Muscle of arm (tissue), 12 donors: Measurements from ENCODE around the gene CNNM2. TPM values are rescaled to one million over a fixed set of nuclear protein-coding genes. Genes with fewer than 3 reads are reported as not detected.
A peak's percentile ranks its signal among the peaks of the same experiment; 100 is the strongest.
"Not testable (repeated sequence)": the region's sequence is repeated elsewhere in the genome, so short reads cannot be mapped to it uniquely, and the experiment has no call there.

Source experiments
- DNase-seq: peaks from one replicate; pipeline ENCODE4 v3.0.0-alpha.2; 2013
- polyA plus RNA-seq, 12 donors: library from polyadenylated mRNA; unstranded; fragments of 120-200 nt; gene quantifications; one replicate each; pipeline ENCODE4 v1.2.1, GENCODE V29; 2013; ENCODE audit not compliant: insufficient read length in 12 of 12

The CNNM2 gene
- polyA plus RNA-seq, 12 donors = 1.7 to 7.1 (median 3.2) TPM; not detected in 1

DNA sequence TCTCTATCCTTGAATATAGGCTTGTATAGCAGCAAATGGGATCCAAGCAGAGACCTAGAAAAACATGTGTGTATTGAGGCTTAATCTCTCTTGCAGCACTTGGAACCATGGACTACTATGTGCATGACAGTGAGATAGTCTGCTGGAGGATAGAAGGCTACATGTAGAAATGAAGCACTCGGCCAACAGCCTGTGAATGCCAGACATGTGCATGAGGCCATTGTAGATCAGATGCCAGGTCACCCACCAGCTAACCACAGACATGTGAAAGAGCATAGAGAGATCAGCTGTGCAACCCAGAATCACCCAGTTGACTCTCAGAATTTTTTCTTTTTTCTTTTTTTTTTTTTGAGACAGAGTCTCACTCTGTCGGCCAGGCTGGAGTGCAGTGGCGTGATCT, 184.1 kb downstream of the CNNM2 start:
- DNase-seq = no peak

DNA sequence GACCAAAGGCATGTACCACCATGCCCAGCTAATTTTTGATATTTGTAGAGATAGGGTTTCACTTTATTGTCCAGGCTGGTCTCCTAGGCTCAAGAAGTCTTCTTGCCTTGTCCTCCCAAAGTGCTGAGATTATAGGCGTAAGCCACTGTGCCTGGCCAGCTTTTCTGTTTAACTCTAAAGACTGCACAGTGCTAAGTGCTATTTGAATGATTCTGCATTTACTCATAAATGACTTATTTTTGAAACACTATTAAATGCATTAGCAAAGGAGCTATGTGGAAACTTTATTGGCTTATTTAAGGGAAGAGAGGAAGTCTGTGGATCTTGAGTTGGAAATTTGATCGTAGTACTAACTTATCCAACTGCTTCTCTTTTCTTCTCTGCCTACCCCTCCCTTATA, 185.9 kb downstream of the CNNM2 start:
- no peak for DNase-seq

DNA sequence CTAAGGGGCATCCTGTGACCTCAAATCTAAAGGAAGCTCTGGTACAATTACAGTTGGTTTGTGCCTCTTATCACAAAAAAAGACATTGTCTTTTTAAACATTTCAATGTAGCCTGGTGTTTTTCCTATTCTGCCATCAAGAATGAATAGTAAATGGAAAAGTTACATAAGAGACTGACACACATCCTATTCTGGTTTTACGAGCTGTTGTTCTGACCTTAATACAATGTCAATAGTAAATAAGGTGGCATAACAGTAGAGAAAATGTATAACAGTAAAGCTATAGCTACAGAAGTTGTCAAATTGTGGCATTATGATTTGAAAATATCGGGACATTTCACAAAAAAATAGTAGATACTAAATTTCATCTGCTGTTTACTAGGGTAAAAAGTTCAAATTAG, 186.6 kb downstream of the CNNM2 start:
- no peak for DNase-seq

DNA sequence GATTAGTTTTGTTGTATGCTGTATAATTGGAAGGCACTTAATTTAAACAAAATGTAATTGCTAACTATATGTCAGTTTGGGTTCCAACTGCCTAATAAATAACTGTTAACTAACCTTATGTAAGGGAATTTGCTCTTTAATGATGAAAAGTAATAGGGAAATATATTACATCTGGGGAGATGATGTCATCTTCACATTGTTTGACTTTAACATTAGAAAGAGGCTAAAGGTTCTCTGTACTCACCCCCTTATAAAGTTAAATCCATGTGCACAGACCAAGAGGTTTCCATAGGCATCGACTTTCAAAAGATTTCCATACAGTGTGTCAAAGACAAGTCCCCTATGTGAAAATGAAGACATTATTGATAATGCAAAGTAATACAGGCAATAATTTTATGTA, 187.4 kb downstream of the CNNM2 start:
- no peak for DNase-seq

DNA sequence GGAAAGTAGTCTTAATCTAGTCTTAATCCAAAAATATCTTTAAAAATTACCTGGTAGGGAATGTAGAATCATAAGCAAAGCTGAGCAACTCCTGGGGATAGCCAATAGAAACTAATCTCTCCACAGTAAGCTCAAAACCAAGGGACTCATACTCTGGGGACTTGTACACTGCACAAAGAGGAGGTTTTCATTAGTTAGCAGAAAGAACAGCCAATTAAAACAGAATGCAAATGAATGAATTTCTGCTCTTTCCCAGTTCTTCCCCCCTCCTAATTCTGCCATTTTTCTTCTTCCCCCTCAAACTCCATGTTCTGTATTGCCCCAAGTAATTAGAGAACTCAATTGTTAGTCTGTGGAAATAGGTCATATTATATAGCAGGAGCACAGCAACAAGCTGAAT, 188.4 kb downstream of the CNNM2 start:
- DNase-seq = no peak

DNA sequence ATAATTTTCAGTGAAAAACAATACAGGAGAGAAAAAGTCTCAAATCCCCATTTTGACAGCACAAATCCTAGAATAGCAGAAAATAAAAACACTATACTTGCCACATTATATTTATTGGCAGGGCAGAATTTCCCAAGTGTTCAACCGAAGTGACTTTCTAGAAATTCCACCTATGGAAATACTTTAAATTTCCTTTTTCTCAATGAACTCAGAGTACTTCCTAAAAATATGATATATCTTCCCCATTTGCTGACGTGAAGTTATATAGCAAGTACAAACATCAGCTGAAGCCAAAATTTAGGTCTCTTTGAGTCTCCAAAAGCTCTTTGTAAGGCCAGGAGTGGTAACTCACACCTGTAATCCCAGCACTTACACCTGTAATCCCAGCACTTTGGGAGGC, 191.7 kb downstream of the CNNM2 start:
- no peak for DNase-seq

DNA sequence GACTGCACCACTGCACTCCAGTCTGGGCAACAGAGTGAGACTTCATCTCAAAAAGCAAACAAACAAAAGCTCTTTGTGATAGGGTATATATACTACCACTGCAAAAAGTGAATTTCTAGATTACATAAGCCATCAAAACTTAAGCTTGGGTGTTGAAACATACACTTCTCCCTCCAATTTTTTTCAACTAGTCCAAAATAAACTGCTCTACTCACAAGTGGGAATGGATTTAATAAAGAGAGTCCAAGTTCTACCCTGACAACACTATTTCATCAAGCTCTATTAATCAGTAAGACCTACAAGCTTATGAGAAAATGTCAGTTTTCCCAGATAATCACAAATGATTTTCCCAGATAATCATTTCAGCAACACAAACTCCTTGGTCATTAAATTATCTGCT, 192.3 kb downstream of the CNNM2 start:
- DNase-seq = no peak

DNA sequence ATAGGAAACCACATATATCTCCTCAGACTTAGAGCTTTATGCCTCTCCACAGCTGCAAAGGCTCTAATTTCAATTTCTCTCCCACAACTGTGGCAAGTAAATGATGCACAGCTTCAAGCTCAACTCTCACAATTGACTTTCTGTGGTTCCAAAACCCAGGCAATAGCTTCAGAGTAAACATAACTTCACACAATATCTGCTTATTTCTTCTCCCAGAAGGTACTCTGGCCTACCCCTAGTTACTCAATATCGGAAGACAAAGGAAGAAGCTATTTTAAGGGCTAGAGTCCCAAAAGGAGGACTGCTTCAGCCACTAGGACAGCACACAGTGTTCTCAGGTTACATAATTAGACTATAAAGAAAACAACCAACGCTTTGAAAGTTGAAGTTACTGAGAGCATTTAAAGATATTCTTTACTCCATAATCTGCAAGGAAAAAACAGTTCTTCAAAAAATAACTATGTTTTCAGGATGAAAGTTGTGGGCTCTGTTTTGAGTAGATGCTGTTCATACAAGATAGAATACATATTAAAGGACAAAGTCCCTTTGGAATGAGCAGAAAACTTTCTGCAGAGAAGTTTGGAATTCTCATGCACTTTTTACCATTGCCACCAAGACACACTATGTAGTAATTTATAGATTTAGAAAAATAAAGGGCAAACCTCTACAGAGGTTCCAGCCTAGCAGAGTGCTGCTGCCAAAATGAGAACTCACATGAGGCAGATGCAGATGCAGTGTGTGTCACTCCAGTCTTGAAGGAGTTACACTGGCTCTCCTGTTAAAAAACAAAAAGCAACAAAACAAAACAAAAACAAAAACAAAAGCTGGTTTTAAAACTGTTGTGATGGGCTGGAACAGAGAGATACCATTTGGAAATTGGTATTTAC, 193.2 kb downstream of the CNNM2 start:
- DNase-seq = peak; percentile 25

DNA sequence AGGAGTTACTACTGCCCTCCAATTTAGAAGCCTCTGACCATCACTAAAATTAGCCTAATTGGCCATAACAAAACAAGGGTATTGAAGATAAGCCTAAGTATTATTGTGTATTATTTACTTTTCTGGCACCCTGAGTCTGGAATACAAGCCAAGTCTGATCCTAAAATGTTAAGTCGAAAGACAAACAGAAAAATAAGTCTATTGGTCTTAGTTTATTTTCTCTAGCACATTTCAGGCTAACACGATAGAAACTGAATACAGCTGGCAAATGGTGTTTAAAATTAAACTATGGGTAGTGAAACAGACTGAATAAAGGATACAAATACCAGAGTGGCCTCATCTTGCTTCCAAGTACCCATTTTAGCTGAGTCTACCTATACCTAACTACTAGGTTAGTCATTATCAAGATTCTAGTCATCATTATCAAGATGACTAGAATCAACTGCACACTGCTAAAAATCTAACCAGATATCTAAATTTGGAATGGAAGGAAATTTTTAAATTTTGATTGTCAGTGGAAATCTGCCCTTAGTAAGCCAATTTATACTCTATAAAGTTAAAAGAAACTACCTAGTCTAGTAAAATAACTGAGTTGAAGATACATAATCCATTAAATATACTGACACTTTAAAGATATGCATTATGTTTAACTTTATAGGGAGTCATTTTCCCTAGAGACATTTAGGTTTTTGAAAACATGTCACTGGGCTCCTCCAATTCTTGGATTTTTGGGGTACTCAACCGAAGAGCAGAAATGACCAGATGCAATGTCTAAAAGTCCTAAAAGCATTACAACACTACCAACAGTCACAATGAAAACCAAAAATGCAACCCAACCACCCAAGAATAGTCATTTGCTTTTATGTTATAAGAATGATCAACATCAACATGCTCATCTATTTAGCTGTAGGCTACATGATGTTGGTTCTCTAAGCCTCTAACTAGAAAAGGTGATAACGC, 194.1 kb downstream of the CNNM2 start:
- no peak for DNase-seq

DNA sequence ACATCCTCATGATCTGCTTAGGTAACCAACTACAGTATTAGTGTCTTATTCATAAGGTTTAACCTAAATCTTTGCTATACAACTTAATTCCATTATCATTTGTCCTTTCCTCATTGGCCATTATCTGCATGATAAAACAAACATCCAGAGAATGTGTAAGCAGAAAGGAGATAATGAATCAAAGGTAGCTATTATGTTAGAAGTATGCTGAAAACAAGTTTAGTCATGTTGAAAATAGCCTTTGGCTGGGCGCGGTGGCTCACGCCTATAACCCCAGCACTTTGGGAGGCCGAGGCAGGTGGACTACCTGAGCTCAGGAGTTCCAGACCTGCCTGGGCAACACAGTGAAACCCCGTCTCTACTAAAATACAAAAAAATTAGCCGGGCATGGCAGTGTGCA, 196.8 kb downstream of the CNNM2 start:
- DNase-seq = no peak

DNA sequence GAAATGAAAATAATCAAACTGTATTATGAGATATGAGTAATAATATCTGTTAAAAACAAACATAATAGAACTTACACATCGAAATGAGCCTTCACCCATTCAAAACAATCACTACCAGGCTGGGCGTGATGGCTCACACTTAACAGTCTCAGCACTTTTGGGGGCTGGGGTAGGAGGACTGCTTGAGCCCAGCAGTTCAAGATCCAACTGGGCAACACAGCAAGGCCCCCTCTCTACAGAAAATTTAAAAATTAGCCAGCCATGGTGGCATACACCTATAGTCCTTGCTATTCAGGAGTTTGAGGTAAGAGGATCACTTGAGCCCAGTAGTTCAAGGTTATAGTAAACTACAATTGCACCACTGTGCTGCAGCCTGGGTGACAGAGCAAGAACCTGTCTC, 199.2 kb downstream of the CNNM2 start:
- no peak for DNase-seq

DNA sequence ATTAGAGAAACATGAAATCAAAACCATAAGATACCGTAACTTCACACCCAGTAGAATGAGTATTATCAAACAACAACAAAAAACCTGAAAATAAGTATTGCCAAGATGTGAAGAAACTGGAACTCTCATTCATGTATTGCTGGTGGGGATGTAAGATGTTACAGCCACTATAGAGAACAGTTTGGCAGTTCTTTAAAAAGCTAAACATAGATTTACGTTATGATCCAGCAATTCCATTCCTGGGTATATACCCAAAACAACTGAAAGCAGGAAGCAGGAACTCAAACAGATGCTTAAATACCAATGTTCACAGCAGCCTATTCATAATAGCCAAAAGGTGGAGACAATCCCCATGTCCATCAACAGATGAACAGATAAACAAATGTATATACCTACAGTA, 202.5 kb downstream of the CNNM2 start:
- DNase-seq = no peak

DNA sequence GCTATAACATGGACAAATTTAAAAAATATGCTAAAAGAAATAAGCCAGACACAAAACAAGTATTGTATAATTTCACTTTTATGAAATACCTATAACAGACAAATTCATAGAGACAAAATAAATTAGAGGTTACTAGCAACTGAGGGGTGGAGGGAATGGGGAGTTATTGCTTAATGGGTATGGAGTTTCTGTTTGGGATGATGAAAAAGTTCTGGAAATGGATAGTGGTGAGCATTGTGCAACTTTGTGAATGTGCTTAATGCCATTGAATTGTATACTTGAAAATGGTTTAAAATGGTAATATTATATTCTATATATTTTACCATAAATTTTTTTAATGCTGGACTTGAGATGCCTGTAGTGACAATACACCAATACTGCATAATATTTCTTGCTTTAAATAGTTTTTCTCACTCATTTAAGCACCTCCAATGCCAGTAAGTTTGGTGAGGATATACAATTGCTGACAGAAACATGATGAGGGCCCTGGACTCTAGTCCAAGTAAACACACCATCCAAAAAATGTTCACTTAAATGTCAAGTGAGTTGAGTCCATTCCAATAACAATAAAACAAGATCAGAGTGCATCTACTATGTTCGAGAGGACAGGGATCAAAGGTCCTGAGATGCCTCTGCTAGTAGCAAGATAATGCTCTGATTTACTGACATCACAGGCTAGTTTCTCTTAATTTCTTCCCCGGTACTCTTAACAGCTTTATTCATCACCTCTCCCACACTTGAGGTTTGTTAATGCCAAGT, 203.1 kb downstream of the CNNM2 start:
- DNase-seq = no peak

DNA sequence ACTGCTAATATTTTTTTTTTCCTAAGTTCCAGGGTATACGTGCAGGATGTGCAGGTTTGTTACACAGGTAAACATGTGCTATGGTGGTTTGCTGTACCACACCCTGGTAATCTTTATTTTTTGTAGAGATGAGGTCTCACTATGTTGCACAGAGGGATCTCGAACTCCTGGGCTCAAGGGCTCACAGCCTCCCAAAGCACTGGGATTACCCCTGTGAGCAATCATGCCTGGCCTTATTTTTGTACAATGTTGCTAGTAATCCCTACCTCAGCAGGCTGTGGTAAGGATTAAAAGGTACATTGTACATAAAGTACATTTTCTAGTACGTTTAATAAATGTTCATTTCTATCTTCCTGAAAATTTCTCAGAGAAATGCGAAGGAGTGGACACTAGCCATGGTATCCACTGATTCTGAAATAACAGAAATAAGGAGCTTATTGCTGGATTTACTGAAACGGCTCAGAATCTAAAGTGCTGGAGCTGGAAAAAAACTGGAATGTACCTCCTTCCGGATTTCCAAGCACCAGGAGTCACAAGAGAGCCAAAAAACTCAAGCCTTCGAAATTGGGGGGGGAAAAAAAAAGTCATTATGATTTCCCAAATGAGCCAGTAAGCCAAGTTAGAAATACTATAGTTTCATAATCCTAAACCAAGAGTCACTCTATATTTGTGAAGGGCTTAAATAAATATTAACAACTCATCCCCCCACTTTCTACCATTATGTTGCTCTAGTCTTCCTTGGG, 205.4 kb downstream of the CNNM2 start:
- DNase-seq = no peak

DNA sequence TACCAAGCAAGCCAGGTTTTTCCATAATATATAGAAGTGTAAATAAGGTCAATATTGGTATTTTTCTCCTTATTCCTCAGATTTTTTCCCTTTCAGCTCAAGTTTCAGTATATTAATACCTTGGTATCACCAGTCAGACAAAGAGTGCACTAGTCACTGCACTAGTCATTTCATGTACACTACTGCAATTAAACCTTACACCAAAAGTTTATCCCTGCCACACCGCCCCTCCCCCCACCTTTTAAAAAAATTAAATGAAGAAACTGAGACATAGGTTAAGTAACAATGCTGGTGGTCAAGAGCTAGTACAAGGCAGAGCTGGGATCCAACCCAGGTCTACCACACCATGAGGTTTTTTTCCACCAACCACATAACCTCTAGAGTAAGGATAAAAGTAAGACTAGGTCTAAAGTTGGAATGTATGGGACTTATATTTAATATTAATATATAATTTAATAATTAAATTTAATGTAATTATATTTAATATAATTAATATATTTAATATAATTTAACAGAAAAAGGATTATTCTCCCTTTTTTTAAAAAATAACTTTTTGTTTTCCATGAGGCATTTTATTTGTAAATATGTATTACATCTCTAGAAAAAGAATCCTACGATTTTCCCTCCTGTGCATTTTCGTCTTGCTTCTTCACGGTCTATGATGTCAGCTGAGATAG, 206.5 kb downstream of the CNNM2 start:
- no peak for DNase-seq

DNA sequence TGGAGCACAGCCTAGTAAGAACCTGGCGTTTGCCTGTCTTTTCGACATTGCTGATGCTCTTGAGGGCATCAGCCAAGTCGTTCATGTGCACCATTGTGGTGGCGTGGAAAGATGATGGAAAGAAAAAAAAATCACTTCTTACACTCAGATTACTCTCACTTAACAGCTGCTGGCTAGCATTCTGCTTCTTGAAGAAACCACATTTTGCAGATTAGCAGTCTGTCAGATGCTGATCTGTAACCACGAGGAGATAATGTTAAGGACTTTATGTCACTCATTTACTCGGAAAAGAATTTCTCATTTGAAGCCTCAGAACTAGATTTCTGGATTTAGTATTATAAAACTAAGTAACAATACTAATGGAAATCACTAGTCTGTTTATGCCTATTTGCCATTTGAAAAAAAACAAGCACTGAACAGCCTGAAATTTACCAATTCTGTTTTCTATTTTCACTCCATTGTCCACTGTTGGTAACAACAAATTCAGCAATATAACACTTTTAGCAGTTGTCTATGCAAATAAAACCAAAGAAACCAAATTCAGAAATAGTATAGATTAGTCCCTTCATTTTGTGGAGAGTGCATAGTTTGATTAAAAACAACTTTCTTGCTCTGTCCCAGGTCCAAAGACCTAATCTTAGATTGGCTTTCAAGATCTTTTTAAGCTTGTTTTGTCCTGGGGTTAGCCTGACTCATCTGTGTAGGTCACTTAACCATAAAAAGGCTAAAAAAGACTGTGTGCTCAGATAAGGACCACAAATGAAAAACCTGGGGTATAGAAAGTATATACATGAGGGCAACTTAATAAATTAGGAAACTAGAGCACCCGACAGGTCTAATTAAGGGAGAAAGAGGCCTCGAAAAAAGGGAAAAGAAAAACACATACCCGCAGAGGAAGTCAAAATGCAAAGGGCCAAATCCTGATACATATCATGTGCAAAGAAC, 207.5 kb downstream of the CNNM2 start:
- DNase-seq = no peak

DNA sequence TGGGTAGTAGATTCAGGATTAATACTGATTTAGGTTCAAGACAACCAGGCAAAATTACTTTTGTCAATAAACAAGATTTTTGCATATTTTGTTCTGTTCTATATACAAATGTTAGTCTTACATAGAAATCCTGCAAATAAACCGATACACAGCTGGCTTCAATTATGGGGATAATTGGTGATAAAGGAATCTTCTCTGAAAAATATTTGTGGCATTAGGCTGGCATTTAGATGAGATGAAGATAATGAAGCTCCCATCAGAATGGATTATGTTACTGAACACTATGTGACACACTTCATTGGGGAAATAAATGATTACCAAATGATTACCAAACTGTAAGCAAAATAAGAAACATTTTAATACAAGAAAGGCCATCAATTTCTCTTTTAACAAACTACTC, 209.1 kb downstream of the CNNM2 start:
- no peak for DNase-seq

DNA sequence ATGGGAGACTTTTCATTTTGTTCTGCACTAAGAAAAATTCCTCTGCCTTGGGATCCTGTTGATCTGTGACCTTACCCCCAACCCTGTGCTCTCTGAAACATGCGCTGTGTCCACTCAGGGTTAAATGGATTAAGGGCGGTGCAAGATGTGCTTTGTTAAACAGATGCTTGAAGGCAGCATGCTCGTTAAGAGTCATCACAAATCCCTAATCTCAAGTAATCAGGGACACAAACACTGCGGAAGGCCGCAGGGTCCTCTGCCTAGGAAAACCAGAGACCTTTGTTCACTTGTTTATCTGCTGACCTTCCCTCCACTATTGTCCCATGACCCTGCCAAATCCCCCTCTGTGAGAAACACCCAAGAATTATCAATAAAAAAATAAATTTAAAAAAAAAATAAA, 212.1 kb downstream of the CNNM2 start:
- DNase-seq = not testable (repeated sequence)

DNA sequence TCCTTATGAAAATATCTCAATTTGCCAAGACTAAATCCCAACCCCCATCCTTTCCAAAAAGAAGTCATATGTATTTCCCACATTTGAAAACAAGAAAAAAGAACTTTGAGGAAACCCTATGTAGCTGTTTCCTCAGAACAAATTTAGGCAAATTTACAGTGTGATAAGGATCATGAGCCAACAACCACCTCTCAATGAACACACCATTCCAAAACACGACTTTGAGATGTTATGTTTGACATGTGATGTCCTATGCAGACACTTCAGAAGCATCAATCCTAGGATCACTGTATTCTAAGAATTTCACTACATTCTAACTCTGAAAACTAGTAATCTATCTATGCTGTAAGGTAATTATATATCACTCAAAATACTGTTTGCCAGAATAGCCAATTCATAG, 212.8 kb downstream of the CNNM2 start:
- DNase-seq = no peak

DNA sequence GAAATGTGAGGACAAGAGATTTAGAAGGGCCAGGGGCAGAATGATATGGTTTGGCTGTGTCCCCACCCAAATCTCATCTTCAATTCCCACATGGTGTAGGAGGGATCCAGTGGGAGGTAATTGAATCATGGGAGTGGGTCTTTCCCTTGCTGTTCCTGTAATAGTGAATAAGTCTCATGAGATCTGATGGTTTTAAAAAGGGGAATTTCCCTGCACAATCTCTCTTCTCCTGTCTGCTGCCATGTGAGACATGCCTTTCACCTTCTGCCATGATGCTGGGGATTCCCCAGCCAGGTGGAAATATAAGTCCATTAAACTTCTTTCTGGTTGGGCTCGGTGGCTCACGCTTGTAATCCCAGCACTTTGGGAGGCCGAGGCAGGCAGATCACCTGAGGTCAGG, 217.1 kb downstream of the CNNM2 start:
- DNase-seq = not testable (repeated sequence)
